Ovary (tissue), 3 donors: ENCODE data around the gene ITPK1.

Experiments used
- POLR2A ChIP-seq: fragments of 450-650 bp; IDR thresholded peaks from one replicate; pipeline ENCODE4 v1.6.1; 2017; ENCODE audit warnings: antibody characterized with exemption, mild to moderate bottlenecking, moderate library complexity
- TF ChIP-seq, protein P1 (sequence below), 3 donors: fragments of 450-650 bp in 2 of 3; fragments of 200-600 bp in 1 of 3; IDR thresholded peaks; one replicate each; pipeline versions ENCODE4 v1.5.1 to v1.8.0; 2016 to 2022; ENCODE audit warnings: antibody characterized with exemption in 3 of 3, mild to moderate bottlenecking in 1 of 3
- donor health status: DM: no; HTN: no; CAD: no.

DNA sequence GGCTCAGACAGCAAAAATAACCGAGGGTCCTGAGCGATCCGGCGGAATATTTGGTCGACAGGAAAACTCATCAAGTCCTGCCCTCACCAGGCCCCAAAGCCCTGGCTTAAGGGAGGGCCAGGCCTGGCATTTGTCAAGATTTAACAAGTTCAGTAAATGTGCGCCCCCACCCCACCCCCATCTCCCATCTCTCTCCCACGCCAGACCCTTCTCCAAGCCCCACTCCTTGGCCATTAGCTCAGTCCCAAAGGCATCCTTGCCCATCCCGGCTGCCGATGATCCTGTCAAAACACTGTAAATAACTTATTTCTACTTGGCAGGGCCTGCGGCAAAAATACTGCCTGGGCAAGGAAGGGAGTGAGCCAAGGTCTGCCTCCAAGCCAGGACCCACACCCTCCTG lies 52.8 kb downstream of the ITPK1 start:
- TF ChIP-seq, protein P1, sequence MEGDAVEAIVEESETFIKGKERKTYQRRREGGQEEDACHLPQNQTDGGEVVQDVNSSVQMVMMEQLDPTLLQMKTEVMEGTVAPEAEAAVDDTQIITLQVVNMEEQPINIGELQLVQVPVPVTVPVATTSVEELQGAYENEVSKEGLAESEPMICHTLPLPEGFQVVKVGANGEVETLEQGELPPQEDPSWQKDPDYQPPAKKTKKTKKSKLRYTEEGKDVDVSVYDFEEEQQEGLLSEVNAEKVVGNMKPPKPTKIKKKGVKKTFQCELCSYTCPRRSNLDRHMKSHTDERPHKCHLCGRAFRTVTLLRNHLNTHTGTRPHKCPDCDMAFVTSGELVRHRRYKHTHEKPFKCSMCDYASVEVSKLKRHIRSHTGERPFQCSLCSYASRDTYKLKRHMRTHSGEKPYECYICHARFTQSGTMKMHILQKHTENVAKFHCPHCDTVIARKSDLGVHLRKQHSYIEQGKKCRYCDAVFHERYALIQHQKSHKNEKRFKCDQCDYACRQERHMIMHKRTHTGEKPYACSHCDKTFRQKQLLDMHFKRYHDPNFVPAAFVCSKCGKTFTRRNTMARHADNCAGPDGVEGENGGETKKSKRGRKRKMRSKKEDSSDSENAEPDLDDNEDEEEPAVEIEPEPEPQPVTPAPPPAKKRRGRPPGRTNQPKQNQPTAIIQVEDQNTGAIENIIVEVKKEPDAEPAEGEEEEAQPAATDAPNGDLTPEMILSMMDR (IDR thresholded peaks at IDR 0.05): no peak
- TF ChIP-seq POLR2A: no peak
